GM21528 (cell line): ENCODE measurements around the gene TUBA8.

Source experiments
- ATAC-seq: cut with Tn5 transposase; IDR thresholded peaks from one replicate; pipeline ENCODE4 v1.9.1; 2021; ENCODE audit warnings: mild to moderate bottlenecking, moderate library complexity; ENCODE audit not compliant: unreplicated experiment, low FRiP score

The TUBA8 gene

GRCh38 chr22:18075720-18076497 is 34.7 kb upstream of the TUBA8 start:
- no peak for ATAC-seq

GRCh38 chr22:18077087-18077638 is 33.4 kb upstream of the TUBA8 start:
- ATAC-seq, result peak; percentile 12

- ATAC-seq, result peak; percentile 82
Observed at GRCh38 chr22:18077639-18078328, 32.8 kb upstream of the TUBA8 start, which contains the start of gene PEX26. PEX26 (plus strand) TSS chr22:18077990; CDS start chr22:18078377, 387 bp downstream.

GRCh38 chr22:18078329-18079041 is 32.1 kb upstream of the TUBA8 start:
- ATAC-seq, result peak; percentile 26

- no peak for ATAC-seq
Observed at GRCh38 chr22:18079706-18080233, 30.8 kb upstream of the TUBA8 start.

- ATAC-seq, result no peak
Observed at GRCh38 chr22:18081416-18081815, 29.2 kb upstream of the TUBA8 start.

- no peak for ATAC-seq
Observed at GRCh38 chr22:18082467-18082866, 28.1 kb upstream of the TUBA8 start.

- no peak for ATAC-seq
Observed at GRCh38 chr22:18083406-18083805, 27.2 kb upstream of the TUBA8 start.

- ATAC-seq, result no peak
Observed at GRCh38 chr22:18085188-18085587, 25.4 kb upstream of the TUBA8 start.

GRCh38 chr22:18087350-18087855 is 23.2 kb upstream of the TUBA8 start:
- ATAC-seq, result no peak

- ATAC-seq, result no peak
Observed at GRCh38 chr22:18088825-18089568, 21.6 kb upstream of the TUBA8 start.

GRCh38 chr22:18090286-18090685 is 20.3 kb upstream of the TUBA8 start:
- no peak for ATAC-seq

- ATAC-seq, result no peak
Observed at GRCh38 chr22:18091478-18091877, 19.1 kb upstream of the TUBA8 start.

- no peak for ATAC-seq
Observed at GRCh38 chr22:18091916-18092526, 18.6 kb upstream of the TUBA8 start.

- ATAC-seq, result no peak
Observed at GRCh38 chr22:18093661-18094060, 16.9 kb upstream of the TUBA8 start.

GRCh38 chr22:18095101-18095805 is 15.4 kb upstream of the TUBA8 start:
- ATAC-seq, result no peak

- no peak for ATAC-seq
Observed at GRCh38 chr22:18096823-18097222, 13.8 kb upstream of the TUBA8 start.

GRCh38 chr22:18100781-18101180 is 9.8 kb upstream of the TUBA8 start:
- ATAC-seq, result no peak

- no peak for ATAC-seq
Observed at GRCh38 chr22:18101536-18101935, 9.1 kb upstream of the TUBA8 start.
